Activated CD4-positive, alpha-beta T cell treated with anti-CD3 and anti-CD28 coated beads, Interleukin-2, amount 50 U/mL, for 16 hours (primary cell): ENCODE data around the gene PHF3.

Experiments used
- DNase-seq: peaks from one replicate; pipeline ENCODE4 v3.0.0-alpha.2; 2020

Gene PHF3

GRCh38 chr6:63649847-63650265, 14.3 kb downstream of the PHF3 start:
- DNase-seq, result no peak

DNA sequence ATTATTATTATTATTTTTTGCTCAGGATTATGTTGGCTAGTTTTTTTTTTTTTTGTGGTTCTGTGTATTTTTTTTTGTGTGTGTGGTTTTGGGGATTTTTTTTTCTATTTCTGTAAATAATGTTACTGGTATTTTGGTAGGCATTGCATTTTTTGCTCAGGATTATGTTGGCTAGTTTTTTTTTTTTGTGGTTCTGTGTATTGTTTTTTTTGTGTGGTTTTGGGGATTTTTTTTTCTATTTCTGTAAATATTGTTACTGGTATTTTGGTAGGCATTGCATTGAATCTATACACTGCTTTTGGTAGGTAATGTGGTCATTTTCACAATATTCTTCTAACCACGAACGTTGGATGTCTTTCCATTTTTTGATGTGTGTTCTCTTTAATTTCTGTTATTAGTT, 17.4 kb downstream of the PHF3 start:
- DNase-seq, result no peak

GRCh38 chr6:63660757-63661156, 25.2 kb downstream of the PHF3 start:
- no peak for DNase-seq

DNA sequence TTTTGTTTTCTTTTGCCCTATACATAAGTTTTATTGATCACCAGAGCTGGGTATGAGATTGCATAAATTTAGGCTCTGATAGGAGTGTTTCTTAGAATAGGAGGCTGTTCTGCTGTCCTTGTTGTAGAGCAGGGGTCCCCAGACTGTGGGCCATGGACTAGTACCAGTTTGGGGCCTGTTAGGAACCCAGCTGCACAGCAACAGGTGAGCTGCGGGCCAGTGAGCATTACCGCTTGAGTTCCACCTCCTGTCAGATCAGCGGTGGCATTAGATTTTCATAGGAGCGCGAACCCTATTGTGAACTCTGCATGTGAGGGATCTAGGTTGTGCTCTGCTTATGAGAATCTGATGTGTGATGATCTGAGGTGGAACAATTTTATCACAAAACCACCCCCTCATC, 26.2 kb downstream of the PHF3 start:
- DNase-seq, result no peak

DNA sequence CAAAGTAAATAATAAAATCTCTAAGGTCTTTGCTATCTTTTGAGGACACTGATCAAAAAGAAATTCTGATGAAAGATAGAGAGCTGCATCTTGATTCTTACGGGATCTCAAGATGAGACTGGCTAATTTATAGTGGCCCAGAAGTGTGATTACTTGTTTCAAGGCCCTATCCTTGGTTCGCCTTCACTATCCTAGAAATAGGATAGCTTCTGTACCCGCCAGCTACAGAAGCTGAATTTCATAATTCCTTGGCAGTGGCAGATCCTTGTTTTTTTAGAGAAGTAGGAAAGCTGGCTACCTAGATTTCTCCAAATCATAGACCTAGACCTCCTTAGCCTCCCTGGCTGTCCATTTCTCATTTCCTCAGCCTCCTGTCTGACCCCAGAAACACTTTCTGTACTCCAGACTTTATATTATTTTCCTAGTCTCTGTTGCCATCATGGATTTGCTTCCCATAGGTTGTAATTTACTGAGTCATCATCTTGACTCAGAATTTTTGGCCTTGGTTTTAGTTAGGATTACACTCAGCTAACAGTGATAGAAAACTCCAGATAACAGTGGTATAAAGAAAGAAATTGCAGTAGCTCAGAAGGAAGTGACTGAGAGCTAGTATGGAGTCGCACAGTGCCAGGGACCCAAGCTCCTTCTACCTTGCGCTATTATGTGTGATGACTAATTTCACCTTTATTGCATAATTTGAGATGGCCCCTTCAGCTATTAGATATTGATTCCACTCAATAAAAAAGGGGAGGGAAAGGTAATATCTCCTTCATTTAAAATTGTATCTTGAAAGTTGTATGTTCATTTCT, 27.7 kb downstream of the PHF3 start:
- DNase-seq, result no peak

DNA sequence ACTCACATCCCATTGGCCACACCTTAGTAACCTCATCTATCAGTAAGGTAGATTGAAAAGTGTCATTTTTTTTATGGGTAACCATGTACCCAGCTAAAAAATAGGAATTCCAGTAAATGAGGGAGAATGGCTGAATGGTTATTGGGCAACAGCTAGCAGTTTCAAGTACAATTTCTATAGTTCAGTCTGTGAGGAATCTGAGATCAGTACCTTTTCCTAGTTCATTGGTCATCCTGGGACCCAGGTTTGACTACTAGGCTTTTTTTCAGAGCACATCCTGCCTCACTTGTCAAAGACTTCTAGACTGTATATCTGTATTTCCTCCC, 28.3 kb downstream of the PHF3 start:
- no peak for DNase-seq

DNA sequence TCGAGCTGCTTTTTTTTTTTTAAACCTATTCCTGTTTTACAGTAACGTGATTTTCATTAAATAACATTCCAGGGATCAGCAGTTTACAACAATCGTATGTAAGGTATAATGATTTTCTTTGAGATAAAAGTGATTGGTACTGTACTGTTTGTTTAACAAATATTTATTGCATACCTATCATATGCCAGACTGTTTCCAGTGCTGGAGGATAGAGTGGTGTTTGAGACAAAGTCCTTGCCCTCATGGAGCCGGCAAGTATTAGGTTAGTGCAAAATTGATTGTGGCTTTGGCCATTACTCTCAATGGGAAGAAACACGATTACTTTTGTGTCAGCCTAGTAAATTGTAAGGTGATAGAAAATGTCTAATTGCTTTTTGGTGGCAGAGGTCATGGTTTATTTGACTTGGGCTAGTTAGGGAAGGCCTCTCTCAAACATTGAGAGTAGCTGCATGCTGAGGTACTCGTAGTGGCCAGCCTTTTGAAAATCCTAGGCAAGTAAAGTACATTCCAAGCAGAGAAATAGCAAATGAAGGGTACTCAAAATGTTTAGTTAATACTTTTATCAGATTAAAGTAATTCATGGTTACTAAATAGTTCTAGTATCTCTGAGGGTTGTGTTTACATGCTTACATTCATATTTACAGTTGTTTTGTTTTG, 35.6 kb downstream of the PHF3 start:
- DNase-seq, result no peak

DNA sequence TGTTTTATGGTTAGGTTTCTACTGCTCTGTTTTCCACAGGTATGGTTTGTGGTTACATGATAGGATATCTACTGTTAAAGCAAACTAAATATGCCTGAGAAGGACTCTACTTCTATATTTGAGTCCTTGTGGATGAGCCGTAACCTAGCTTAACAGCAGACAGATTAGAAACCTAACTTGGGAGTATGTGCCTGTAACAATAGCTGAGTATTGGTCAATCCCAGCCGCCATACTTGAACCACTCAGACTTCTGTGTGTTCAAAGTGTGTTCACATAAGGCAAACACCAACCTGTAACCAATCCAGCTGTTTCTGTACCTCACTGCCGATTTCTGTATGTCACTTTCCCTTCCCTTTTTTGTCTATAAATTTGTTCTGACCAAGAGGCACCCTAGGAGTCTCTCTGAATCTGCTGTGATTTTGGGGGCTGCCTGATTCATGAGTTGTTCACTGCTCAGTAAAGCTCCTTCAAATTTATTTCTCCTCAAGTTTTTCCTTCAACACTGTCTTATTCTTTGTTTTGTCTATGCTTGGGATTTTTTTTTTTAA, 37.1 kb downstream of the PHF3 start:
- no peak for DNase-seq

DNA sequence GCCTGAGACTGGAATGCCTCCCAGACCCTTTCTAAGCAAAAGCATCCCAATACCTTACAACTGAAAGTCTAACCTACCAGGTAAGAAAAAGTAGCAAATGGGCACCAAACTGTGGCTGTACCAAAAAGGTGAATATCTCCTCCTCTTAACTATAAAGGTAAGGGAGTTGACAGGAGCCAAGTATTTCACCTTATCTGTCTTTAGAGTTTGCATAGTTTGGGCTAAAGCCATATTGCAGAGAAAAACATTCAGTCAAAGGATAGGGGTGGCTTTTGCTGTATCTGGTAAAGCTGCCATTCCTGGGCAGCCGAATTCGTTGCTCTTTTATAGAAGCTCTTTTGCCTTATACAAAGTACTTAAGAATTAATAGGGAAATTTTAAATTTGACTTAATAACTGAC, 38.1 kb downstream of the PHF3 start:
- no peak for DNase-seq

DNA sequence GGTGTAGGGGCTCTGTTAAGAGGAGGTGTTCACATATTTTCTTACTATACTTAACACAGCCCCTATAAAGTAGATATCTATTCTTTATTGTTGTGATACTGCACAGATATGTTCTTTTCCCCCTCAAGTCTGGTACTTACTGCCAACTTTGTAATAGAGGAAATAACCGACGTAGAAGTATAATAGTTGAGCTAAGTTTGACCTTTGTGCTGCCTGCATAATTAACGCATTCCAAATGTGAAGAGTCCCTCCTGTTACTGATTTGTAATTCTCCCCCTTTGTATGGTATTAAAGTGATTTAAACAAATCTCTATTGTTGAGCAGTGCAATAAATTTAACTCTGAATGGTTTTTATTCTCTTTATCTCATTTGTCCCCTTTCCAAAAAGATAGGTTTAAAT, 39.0 kb downstream of the PHF3 start:
- no peak for DNase-seq

DNA sequence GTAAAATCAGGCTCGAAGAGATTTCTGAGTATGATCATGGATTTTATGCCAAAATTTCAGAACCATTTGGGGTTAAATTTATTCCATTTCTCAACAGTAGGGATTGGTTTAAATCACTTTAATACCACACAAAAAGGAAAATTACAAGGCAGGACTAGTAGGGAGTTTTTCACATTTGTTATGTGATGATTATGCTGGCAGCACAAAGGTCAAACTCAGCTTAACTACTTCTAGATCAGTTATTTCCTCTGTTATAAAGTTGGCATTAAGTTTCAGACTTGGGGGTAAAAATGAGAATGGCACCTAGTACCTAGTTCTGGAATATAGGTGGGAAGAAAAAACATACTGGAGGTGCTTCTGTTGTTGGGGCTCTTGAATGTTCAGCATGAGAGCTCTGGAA, 39.5 kb downstream of the PHF3 start:
- no peak for DNase-seq

GRCh38 chr6:63676412-63677114, 41.0 kb downstream of the PHF3 start:
- DNase-seq, result no peak

- DNase-seq, result no peak
These were observed 41.7 kb downstream of the PHF3 start for GRCh38 chr6:63677282-63677681.

DNA sequence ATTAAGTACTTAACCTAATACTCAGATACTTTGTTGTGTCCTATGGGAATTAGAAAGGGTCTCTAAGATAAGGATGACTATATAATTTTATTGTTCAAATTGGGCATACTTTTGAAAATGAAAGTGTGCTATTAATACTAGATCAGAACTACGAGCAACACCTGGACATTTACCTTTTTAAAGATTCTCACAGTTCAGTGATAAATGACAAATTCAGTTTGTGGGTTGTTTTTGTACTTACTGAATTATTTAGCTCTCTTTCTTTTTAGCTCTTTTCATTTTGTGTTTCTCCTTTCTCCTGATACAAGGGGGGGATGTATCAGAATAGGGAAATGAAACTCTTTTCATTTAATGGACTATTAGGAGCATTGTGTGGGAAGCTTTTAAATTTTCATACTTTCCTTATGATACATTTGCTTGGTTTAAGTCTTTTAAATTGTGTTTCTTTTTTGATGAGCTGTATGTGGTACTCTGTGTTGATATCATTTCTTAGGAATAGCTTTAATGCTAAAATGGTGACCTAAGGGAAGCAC, 47.5 kb downstream of the PHF3 start:
- DNase-seq, result no peak

DNA sequence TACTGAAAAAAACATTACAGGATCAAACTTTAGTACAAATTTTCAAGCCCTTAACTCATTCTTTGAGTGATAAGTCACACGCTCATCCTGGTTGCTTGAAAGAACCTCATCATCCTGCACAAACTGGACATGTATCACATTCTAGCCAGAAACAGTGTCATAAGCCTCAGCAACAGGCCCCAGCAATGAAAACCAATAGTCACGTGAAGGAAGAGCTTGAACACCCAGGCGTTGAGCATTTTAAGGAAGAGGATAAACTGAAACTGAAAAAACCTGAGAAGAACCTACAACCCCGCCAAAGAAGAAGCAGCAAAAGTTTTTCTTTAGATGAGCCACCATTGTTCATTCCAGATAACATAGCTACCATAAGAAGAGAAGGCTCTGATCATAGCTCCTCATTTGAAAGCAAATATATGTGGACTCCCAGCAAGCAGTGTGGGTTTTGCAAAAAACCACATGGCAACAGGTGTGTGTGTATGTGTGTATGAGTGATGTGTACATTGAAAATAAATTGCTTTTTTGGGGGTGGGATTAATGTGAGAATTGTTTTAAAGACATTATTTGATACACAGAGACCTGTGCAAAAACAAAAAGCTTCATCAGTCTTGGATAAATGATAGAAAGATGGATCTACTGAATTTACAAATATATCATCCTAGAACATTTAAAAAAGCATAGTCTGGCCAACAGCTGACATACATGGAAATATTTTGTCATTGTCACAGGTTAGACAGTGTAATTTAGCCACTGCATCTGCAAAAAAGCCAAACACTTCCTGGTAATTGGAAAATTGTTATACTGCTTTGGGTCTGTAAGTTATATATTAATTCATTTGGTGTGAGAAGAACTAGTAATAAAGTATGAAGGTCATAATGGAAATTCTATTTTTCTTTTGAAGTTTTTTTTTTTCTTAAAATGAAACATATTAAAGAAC, 50.1 kb downstream of the PHF3 start:
- no peak for DNase-seq

DNA sequence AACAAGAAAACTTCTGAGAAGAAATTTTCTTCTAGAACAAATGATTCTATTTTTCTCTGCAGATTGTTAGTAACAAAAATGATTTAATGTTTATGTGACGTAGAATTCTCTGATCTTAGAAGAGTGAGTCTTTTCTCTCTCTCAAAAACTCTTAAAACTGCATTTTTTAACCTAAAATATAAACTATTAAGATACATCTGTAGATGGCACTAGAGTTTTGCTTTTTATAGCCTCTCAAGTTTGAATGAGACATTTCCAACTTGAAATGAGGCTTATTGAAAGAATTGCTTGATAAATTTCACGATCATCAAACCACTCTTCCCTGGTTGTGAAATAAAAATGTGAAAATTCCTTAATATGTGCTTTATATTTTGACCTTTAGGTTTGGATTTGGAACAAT, 53.8 kb downstream of the PHF3 start:
- DNase-seq, result no peak

- no peak for DNase-seq
These were observed 54.6 kb downstream of the PHF3 start for GRCh38 chr6:63690221-63690620.

- peak; percentile 2 for DNase-seq
These were observed 70.1 kb downstream of the PHF3 start for GRCh38 chr6:63705707-63706106.

GRCh38 chr6:63706630-63707029, 71.0 kb downstream of the PHF3 start:
- no peak for DNase-seq

DNA sequence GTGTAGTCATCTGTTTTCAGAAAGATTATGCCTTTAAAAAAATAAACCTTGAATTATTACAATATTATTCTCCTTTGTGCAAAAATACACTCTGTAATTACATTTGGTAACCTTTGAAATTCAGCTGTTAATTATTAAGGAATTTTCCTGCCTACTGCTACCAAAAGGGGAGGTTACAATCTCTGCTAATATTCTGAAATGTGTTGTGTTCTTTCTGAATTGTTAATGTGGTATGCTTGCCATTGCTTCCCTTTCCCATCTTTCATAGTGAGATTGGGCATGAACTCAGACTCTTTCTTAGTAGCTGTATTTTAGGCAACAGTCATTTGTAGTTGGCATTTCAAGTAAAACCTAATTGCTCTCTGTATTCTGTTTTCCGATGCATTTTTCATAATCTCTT, 73.0 kb downstream of the PHF3 start:
- no peak for DNase-seq

- DNase-seq, result no peak
These were observed 73.5 kb downstream of the PHF3 start for GRCh38 chr6:63709148-63709547.

DNA sequence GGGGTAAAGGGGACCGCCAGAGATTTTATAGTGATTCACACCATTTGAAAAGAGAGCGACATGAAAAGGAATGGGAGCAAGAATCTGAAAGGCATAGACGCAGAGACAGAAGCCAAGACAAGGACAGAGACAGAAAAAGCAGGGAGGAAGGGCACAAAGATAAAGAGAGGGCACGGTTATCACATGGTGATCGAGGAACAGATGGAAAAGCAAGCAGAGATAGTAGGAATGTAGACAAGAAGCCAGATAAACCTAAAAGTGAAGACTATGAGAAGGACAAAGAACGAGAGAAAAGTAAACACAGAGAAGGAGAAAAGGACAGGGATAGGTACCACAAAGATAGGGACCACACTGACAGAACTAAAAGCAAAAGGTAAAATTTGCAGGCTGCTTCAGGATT, 77.7 kb downstream of the PHF3 start:
- DNase-seq, result no peak

DNA sequence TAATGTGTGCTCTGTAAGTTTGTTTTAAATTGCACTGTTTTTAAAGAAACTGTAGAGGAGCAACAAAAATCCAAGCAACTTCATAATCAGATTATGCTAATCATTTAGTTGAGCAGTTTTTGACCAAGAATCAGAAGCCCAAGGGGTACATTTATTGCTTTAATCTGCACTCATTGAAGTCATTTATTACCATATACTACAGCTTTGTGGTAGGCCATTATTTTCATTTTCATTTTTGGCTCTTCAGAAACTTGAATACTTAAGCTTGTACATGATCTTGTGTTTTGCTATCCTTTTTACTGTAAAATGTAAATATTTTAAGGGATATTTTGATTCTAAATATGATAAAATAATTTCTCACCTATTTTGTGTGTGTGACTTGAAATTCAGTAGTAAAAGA, 78.5 kb downstream of the PHF3 start:
- DNase-seq, result no peak
